Mammary epithelial cell (primary cell): ENCODE results near the gene LDLRAD1.

ENCODE experiments used
- CTCF ChIP-seq, 2 donors: IDR thresholded peaks in 1 of 2; conservative IDR thresholded peaks in 1 of 2; 2 replicates each; pipeline ENCODE4 v1.5.1; 2011 to 2012; ENCODE audit warnings: inconsistent platforms in 2 of 2, low read length in 2 of 2, mild to moderate bottlenecking in 2 of 2, control low read depth in 1 of 2, low read depth in 1 of 2; ENCODE audit not compliant: insufficient read depth in 1 of 2; ENCODE audit errors: extremely low read depth in 1 of 2
- EZH2 ChIP-seq: IDR thresholded peaks from 2 replicates; pipeline ENCODE4 v1.6.1; 2012; ENCODE audit warnings: low read length, inconsistent platforms, borderline replicate concordance

GRCh38 chr1:53982034-53982762, 35.8 kb downstream of the LDLRAD1 start:
- no peak for TF ChIP-seq EZH2
- TF ChIP-seq CTCF (conservative IDR thresholded peaks at IDR 0.05 in 1 of 2, IDR thresholded peaks at IDR 0.05 in 1 of 2; ENCODE audit: extremely low read depth in 1 of 2, insufficient read depth in 1 of 2, low read depth in 1 of 2, low read length in 2 of 2), result no peak
